Caki2 (cell line): ENCODE results near the gene KIF1C. TPM values are rescaled to one million over a fixed set of nuclear protein-coding genes. Genes with fewer than 3 reads are reported as not detected.
"Not testable (repeated sequence)": the region's sequence is repeated elsewhere in the genome, so short reads cannot be mapped to it uniquely, and the experiment has no call there.

Source experiments
- DNase-seq: peaks from one replicate; pipeline ENCODE4 v3.0.0-alpha.2; 2015; ENCODE audit warnings: low read depth
- in situ Hi-C: cut with HindIII; loops from 2 replicates; pipeline ENCODE4 v1.10.0; 2016; ENCODE audit warnings: low sequenced_read_pairs, low pct_unique_long_range_greater_than_20kb, mixed read lengths
- total RNA-seq: library from RNA; depleted of rRNA; stranded (reverse); fragments of >200 nt; shearing (Covaris generic); gene quantifications from 2 replicates; pipeline ENCODE4 v1.2.3, GENCODE V29; 2014; ENCODE audit warnings: low replicate concordance

The KIF1C gene
- total RNA-seq, 1 experiment from 2014 or later, result 44.0 TPM

GRCh38 chr17:4994081-4994595 is 3.6 kb upstream of the KIF1C start:
- in situ Hi-C loops, result no loop called here
- DNase-seq, result no peak

- no peak for DNase-seq
- in situ Hi-C loops, result no loop called here
Observed at GRCh38 chr17:4998027-4998731, 429 bp downstream of the KIF1C start.

DNA sequence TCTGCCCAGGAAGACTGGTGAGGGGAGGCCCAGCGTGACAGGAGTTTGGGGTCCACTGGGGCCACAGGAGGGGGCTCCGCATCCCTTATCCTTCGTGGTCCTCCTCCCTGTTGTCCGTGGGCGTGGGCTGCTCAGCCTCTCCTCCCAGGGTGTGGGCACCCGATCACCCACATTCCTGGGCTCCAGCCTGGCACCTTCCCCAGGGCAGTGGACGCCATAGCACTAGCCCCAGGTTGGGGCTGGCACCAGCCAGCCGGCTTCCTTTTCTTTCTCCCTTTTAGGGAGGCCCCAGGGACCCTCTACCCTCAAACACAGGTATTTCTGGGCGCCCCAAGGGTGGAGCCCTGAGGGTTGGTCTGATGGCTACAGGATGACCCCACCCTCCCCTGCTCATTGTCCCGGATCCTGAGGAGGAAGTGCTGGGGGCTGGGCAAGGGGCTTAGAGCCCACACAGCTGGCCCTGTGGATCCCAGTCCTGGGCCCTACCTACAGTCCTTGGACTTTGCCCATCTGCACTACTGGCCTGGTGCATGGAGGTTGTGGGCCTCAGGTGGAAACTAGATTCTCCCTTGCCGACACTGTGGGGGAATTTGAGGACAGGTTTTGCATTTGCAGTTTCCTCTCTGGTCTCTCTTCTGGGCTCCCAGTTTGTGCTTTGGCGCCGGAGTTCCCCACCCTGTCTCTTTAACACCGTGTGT is 1.1 kb downstream of the KIF1C start:
- DNase-seq, result no peak
- in situ Hi-C loops, result no loop called here

DNA sequence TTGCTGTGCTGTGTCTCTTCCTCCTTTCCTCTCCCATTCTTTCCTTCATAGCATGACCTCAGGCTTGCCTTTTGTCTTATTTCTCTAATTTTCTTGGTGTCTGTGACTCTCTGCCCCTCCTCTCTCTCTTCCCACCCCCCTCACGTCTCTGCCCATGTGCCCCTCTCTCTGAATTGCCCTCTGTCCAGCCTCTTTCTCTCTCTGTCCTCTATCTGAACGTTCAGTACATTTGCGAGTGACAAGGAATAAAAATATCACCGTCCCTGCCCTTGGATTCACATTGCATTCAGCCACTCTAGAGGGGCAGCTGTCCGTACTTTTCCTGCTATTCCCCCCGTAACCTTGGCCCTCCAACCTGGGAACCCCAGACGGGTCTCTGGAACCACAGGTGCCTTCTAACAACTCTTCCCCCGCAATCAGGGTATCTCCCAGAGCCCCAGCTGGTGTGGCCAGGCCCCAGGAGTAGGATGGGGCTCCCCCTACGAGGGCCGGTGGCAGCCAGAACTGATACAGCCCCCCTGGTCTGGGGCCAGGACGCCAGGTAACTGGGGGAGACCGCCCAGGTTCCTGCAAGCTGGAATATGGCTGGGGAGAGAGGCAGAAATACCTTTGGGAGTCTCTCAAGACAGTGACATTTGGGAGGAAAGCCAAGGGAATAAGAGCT is 1.8 kb downstream of the KIF1C start:
- DNase-seq, result no peak
- in situ Hi-C loops, result no loop called here

DNA sequence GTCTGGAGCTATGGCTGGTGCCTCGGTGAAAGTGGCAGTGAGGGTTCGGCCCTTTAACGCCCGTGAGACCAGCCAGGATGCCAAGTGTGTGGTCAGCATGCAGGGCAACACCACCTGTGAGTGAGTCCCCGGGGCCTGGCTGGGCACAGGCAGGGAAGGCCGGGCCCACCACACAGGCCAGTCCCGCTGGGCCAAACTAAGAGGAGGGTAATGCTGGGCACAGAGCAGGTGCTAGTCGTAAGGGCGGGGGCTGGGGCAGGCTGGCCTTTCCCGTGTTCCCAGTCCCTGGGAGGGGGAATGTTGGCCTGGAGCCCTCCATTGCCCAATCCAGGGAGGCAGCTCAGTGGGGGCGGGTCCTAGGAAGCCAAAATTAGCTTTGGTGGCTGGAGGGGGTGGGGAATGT is 2.5 kb downstream of the KIF1C start:
- no peak for DNase-seq
- in situ Hi-C loops, result no loop called here

DNA sequence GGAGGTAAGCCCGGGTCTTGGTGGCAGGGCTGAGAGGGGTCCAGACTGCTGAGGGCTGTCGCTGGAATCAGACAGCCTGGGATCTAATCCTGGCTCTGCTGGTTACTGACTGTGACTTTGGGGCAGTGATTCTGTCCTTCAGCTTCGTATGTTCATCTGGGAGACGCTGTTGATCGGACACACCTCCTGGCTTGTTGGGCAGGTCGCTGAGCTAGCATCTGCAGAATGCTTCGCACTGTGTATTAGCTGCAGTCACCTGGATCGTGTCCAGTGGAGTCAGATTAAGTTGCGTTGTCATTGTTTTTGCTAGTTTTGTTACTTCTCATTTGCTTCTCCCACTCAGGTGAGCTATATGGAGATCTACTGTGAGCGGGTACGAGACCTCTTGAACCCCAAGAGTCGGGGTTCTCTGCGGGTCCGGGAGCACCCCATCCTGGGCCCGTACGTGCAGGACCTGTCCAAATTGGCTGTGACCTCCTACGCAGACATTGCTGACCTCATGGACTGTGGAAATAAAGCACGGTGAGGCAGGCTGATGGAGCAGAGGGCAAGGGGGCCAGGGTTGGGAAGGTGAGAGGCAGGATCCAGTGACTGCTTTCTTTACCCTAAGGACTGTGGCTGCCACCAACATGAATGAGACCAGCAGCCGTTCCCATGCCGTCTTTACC is 4.5 kb downstream of the KIF1C start:
- in situ Hi-C loops, result no loop called here
- DNase-seq, result no peak

- DNase-seq, result no peak
- in situ Hi-C loops, result no loop called here
Observed at GRCh38 chr17:5003214-5003867, 5.6 kb downstream of the KIF1C start.

DNA sequence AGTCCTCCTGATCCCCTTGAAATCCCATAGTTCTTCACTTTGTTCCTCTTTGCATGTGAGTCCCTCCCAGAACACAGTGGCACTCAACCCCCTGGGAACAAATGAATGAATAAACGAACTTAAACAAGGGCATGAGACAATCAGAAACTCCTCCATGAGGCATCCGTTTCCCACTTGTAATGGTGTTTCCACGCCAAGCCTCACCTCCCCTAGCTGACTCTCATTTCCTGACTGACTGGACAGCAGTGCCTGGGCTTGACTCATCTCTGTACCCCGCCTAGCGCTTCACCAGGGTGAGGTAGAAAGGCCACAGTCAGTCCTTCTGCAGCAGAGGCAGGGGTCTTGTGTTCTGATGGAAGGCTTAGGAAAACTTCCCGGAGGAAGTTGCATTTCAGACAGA is 14.2 kb downstream of the KIF1C start:
- in situ Hi-C loops, result no loop called here
- DNase-seq, result no peak

DNA sequence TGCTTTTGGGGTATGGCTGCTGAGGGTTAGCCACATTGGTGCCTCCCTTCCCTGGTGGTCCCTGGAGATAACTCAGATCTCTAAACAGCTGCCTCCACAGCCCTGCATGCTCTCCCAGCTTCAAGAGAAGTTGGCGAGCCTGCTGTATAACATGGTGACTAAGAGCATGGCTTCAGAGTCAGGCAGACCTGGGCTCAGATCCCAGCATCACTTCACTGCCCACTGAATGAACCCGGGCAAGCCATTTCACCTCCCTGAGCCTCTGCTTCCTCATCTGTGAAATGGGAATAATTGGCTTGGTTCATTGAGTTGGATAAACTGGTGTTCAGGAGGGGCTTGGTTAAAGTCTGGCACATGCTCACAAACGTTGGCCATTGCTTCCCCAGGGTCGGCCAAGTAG is 16.6 kb downstream of the KIF1C start:
- no peak for DNase-seq
- in situ Hi-C loops, result no loop called here

DNA sequence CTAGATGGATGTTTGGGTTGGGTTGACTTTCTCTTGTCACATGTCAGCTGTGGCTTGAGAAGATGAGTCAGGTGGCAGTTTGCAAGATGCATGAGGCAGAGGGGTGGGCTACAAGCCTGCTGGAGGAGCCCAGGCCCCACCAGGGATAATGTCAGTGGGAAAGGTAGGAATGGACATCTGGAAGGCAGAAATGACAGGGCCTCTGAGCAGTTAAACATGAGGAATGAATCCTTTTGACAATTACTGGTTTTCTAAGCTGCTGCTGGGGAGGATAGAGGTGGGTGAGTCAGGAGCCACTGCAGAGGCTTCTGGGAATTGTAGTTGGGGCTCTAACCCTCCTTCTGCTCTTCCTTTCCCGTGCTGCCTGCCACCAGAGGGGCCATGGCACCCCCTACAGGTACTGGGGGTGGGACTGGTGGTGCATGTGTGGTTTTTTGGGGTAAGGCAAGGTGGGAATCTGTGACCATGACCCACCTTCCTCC is 21.8 kb downstream of the KIF1C start:
- in situ Hi-C loops, result no loop called here
- no peak for DNase-seq

DNA sequence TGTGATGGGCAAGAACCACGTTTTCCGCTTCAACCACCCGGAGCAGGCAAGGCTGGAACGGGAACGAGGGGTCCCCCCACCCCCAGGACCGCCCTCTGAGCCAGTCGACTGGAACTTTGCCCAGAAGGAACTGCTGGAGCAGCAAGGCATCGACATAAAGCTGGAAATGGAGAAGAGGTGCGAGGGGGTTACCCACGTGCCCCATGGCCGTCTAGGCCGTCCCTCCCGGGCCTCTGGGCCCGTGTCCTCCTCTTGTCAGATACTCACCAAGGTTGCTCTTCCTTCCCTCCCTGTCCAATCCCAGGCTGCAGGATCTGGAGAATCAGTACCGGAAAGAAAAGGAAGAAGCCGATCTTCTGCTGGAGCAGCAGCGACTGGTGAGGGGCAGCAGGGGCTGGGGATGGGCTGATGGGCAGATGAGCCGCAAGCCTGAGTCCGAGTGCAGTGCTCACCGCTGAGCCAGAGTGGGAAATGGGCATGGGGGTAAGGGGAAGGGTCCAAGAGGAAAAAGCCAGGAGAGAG is 22.8 kb downstream of the KIF1C start:
- no peak for DNase-seq
- in situ Hi-C loops, result no loop called here

GRCh38 chr17:5022171-5022711 is 24.5 kb downstream of the KIF1C start:
- in situ Hi-C loops, result no loop called here
- DNase-seq, result no peak

DNA sequence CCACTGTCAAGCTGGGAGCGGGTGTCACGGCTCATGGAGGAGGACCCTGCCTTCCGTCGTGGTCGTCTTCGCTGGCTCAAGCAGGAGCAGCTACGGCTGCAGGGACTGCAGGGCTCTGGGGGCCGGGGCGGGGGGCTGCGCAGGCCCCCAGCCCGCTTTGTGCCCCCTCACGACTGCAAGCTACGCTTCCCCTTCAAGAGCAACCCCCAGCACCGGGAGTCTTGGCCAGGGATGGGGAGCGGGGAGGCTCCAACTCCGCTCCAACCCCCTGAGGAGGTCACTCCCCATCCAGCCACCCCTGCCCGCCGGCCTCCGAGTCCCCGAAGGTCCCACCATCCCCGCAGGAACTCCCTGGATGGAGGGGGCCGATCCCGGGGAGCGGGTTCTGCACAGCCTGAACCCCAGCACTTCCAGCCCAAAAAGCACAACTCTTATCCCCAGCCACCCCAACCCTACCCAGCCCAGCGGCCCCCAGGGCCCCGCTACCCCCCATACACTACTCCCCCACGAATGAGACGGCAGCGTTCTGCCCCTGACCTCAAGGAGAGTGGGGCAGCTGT is 25.9 kb downstream of the KIF1C start:
- no peak for DNase-seq
- in situ Hi-C loops, result no loop called here

DNA sequence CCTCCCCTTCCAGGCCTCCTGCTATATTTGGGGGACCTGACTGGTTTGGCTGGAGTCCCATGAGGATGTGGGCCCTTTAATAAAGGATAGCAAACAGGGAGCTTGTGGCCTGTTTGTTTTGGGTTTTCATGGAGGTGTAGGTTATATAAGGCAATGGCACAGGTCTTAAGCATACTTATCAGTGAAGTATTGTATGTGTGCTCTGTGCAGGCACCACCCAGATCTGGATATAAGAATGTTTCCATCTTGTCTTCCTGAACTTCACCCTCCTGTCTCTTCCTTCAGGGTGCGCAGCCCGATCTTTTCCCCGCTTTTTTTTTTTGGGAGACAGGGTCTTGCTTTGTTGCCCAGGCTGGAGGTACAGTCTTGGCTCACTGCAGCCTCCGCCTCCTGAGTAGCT is 26.9 kb downstream of the KIF1C start:
- no peak for DNase-seq
- in situ Hi-C loops, result no loop called here

DNA sequence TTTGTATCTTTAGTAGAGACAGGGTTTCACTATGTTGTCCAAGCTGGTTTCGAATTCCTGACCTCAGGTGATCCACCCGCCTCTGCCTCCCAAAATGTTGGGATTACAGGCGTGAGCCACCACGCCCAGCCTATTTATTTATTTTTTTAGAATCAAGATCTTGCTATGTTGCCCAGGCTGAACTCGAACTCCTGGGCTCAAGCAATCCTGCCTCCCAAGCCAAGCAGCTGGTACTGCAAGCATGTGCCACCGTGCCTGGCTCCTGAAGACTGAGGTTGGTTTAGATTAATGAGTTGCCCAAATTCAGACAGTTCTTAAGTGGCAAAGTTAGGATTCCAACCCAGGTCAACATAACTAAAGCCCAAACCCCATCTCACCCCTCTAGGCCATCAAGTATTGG is 29.5 kb downstream of the KIF1C start:
- in situ Hi-C loops, result no loop called here

GRCh38 chr17:5027916-5028315 is 30.2 kb downstream of the KIF1C start:
- no peak for DNase-seq
- in situ Hi-C loops, result no loop called here

More for the DNA sequence above, 29.5 kb downstream of the KIF1C start:
- no peak for DNase-seq

DNA sequence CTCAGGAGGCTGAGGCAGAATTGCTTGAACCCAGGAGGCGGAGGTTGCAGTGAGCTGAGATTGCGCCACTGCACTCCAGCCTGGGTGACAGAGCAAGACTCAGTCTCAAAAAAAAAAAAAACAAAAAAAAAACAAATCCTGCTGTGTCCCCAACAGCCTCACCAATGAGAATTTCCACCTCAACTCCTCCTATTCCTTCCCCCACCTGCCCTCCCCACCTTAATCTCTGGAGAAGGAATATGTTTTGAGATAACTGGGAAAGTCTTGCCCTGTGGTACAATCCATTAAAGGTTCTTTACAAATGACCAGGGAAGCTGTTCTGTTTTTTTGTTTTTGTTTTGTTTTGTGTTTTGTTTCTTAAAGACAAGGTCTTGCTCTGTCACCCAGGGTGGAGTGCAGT is 32.4 kb downstream of the KIF1C start:
- DNase-seq, in situ Hi-C loops: not testable (repeated sequence)
